ENCODE measurements around the gene AGMO.

Gene AGMO

GRCh38 chr7:15352421-15353206, 209.2 kb downstream of the AGMO start:
- no peak overlapping the region for H3K4me3 Mint-ChIP-seq
- H3K27ac Mint-ChIP-seq, result no peak overlapping the region

DNA sequence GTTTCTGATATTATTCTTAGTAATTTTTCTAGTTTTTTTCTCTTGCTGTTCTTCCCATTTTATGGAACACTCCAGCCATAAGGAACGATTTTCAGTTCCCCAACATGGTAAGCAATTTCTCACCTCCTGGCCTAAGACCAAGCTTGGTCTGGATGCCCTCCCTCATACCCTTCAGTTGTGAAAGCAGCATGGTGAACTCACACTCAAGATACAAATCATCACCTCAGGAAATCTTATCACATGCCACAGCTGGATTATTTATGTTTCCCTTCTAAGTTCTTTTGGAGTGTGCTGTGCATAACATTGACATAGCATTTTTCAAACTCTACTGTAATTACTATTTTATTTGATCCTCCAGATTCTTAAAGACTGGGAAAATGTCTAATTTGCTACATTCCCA, 216.6 kb downstream of the AGMO start:
- no peaks in the 10 kb centered on the region for H3K27me3 Mint-ChIP-seq (ENCODE audit: low read depth)
- no peak overlapping the region for H3K4me3 Mint-ChIP-seq
- no peaks in the 10 kb centered on the region for H3K36me3 Mint-ChIP-seq (ENCODE audit: low read depth)
- H3K9me3 Mint-ChIP-seq, result peaks cover 21% of the 10 kb centered on the region
- H3K4me1 Mint-ChIP-seq (ENCODE audit: low read depth), result no peaks in the 10 kb centered on the region
- H3K27ac Mint-ChIP-seq, result no peak overlapping the region
- DNase-seq (ENCODE audit: low spot score), result no peak

More at GRCh38 chr7:15352421-15353206, 209.2 kb downstream of the AGMO start:
- Mint-ChIP-seq H3K4me1 (ENCODE audit: low read depth) (no peaks in the 10 kb centered on the region), H3K27me3 (ENCODE audit: low read depth) (no peaks in the 10 kb centered on the region), H3K36me3 (ENCODE audit: low read depth) (no peaks in the 10 kb centered on the region), H3K9me3 (peaks cover 4% of the 10 kb centered on the region)
- no peak for DNase-seq (ENCODE audit: low spot score)

- Mint-ChIP-seq H3K4me1 (ENCODE audit: low read depth) (no peaks in the 10 kb centered on the region), H3K36me3 (ENCODE audit: low read depth) (no peaks in the 10 kb centered on the region), H3K4me3 (no peak overlapping the region), H3K27ac (no peak overlapping the region), H3K9me3 (peaks cover 24% of the 10 kb centered on the region), H3K27me3 (ENCODE audit: low read depth) (no peaks in the 10 kb centered on the region)
- no peak for DNase-seq (ENCODE audit: low spot score)
Measured at GRCh38 chr7:15341817-15342216, 220.0 kb downstream of the AGMO start.

- Mint-ChIP-seq H3K36me3 (ENCODE audit: low read depth) (no peaks in the 10 kb centered on the region), H3K4me1 (ENCODE audit: low read depth) (no peaks in the 10 kb centered on the region), H3K27me3 (ENCODE audit: low read depth) (no peaks in the 10 kb centered on the region), H3K27ac (no peak overlapping the region), H3K9me3 (peaks cover 11% of the 10 kb centered on the region), H3K4me3 (no peak overlapping the region)
- DNase-seq (ENCODE audit: low spot score), result no peak
Measured at GRCh38 chr7:15336146-15336545, 225.7 kb downstream of the AGMO start.

- no peak for DNase-seq (ENCODE audit: low spot score)
- no peaks in the 10 kb centered on the region for H3K4me1 Mint-ChIP-seq (ENCODE audit: low read depth)
- peaks cover 9% of the 10 kb centered on the region for H3K9me3 Mint-ChIP-seq
- no peak overlapping the region for H3K4me3 Mint-ChIP-seq
- no peaks in the 10 kb centered on the region for H3K27me3 Mint-ChIP-seq (ENCODE audit: low read depth)
- no peak overlapping the region for H3K27ac Mint-ChIP-seq
- H3K36me3 Mint-ChIP-seq (ENCODE audit: low read depth), result no peaks in the 10 kb centered on the region
Measured at GRCh38 chr7:15335390-15335789, 226.4 kb downstream of the AGMO start.

DNA sequence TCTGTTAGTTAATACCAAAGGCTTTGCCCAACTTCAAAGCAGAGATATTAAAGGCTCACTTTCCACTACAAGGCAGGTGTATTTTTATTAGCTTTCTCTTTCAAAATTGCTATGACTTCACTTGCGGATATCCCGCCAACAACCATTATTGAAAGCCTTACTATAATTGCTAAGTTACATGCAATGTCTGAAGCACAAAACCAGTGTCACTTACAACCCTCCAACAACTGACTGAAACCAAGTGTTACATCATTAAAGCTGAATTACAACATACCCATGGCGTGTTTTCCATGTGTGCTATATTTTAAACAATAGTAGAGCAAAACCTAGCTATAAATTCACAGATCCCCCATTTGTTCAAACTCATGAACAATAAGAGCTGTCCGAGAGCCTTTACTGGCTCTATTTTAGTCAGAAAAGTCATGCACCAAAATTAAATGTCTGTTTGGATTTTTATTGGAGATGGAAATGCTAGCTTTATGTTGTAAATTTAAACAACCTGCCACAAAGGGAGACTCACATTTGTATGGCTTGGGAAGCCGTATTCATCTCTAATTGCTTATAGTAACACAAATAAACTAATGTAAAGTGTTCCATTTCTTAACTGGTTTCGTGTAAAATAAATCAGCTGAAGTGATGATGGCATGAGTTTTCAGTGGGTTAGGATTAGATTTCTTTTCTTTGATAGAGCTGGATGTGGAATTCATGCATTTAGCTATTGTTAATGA, 227.1 kb downstream of the AGMO start:
- no peak overlapping the region for H3K27ac Mint-ChIP-seq

GRCh38 chr7:15332956-15333355, 228.9 kb downstream of the AGMO start:
- H3K9me3 Mint-ChIP-seq, result no peaks in the 10 kb centered on the region
- H3K27ac Mint-ChIP-seq, result no peak overlapping the region
- no peaks in the 10 kb centered on the region for H3K4me1 Mint-ChIP-seq (ENCODE audit: low read depth)
- H3K27me3 Mint-ChIP-seq (ENCODE audit: low read depth), result no peaks in the 10 kb centered on the region
- no peak for DNase-seq (ENCODE audit: low spot score)
- no peak overlapping the region for H3K4me3 Mint-ChIP-seq
- H3K36me3 Mint-ChIP-seq (ENCODE audit: low read depth), result no peaks in the 10 kb centered on the region

More for the DNA sequence above, 227.1 kb downstream of the AGMO start:
- Mint-ChIP-seq H3K36me3 (ENCODE audit: low read depth) (no peaks in the 10 kb centered on the region), H3K4me3 (no peak overlapping the region), H3K27me3 (ENCODE audit: low read depth) (no peaks in the 10 kb centered on the region), H3K9me3 (peaks cover 8% of the 10 kb centered on the region), H3K4me1 (ENCODE audit: low read depth) (no peaks in the 10 kb centered on the region)
- DNase-seq (ENCODE audit: low spot score), result no peak

- Mint-ChIP-seq H3K9me3 (no peaks in the 10 kb centered on the region), H3K4me3 (no peak overlapping the region), H3K27me3 (ENCODE audit: low read depth) (no peaks in the 10 kb centered on the region), H3K36me3 (ENCODE audit: low read depth) (no peaks in the 10 kb centered on the region), H3K27ac (no peak overlapping the region), H3K4me1 (ENCODE audit: low read depth) (no peaks in the 10 kb centered on the region)
- DNase-seq (ENCODE audit: low spot score), result no peak
Measured at GRCh38 chr7:15330943-15331342, 230.9 kb downstream of the AGMO start.

DNA sequence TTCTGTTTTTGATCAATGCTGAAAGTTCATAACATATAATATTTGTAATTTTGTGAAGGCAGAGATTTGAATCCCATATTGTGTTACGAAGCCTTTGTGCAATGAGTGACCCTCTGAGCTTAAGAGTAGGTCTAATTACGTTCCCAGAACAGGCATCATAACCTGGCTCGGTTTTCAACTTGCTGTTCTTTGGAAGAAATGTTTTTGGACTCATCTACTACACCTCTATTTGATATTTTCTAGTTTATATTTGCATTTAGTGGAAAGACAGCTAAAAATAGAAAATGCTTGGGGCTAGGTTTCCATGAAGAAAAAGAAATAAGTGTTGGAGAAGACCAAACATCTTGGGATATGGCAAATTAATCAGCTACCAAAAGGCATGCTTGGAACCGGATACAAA, 234.8 kb downstream of the AGMO start:
- DNase-seq (ENCODE audit: low spot score), result no peak
- Mint-ChIP-seq H3K27ac (no peak overlapping the region), H3K27me3 (ENCODE audit: low read depth) (no peaks in the 10 kb centered on the region), H3K9me3 (no peaks in the 10 kb centered on the region), H3K4me1 (ENCODE audit: low read depth) (no peaks in the 10 kb centered on the region), H3K4me3 (no peak overlapping the region), H3K36me3 (ENCODE audit: low read depth) (no peaks in the 10 kb centered on the region)

DNA sequence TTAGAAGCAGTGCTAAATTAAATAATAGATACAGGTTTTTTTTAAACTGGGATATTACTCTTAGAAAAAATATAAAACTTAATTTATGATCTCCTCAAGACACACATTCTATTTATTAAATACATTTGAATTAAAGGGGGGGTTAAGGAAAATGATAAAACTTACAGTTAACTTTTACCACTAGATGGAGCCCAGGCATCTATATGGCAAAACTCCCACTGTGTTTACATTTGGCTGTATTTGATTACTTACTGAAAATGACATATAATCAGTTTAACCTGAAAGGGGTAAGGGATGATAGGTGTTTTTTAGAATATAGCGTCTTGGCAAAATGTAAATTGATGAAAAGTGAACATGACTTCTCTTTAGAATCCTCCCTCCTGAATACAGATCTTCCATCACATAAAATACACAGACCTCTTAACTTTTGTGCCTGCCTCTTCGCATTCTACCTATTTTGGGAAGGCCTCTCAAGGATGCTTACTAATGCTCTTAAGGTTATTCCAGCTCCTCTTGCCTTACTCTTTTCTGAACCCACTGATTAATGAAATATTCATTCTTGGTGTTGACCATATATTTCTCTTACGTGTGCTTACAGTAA, 235.7 kb downstream of the AGMO start:
- no peak for DNase-seq (ENCODE audit: low spot score)
- no peak overlapping the region for H3K27ac Mint-ChIP-seq
- H3K4me3 Mint-ChIP-seq, result no peak overlapping the region
- H3K27me3 Mint-ChIP-seq (ENCODE audit: low read depth), result no peaks in the 10 kb centered on the region
- no peaks in the 10 kb centered on the region for H3K36me3 Mint-ChIP-seq (ENCODE audit: low read depth)
- H3K4me1 Mint-ChIP-seq (ENCODE audit: low read depth), result no peaks in the 10 kb centered on the region
- no peaks in the 10 kb centered on the region for H3K9me3 Mint-ChIP-seq

DNA sequence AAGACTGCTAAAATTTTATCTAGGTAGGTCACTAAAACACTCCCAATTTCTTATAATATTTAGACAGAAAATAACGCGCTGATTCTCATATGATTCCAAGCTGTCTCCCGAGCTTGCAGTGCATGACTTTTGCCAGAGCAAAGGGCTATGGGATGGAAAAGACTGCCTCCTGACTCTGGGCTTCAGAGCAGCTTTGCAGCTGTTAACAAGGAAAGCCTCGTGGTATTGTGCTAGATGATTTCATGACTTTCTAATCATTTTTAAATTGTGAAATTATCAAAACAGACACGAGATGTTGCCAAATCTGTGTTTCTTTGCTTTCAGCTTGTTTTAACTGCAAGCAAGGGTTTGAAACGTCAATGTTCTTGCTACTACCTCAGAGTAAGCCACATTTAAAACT, 238.3 kb downstream of the AGMO start:
- no peak for DNase-seq (ENCODE audit: low spot score)
- Mint-ChIP-seq H3K36me3 (ENCODE audit: low read depth) (no peaks in the 10 kb centered on the region), H3K4me1 (ENCODE audit: low read depth) (no peaks in the 10 kb centered on the region), H3K9me3 (no peaks in the 10 kb centered on the region), H3K27me3 (ENCODE audit: low read depth) (no peaks in the 10 kb centered on the region), H3K4me3 (no peak overlapping the region), H3K27ac (no peak overlapping the region)

DNA sequence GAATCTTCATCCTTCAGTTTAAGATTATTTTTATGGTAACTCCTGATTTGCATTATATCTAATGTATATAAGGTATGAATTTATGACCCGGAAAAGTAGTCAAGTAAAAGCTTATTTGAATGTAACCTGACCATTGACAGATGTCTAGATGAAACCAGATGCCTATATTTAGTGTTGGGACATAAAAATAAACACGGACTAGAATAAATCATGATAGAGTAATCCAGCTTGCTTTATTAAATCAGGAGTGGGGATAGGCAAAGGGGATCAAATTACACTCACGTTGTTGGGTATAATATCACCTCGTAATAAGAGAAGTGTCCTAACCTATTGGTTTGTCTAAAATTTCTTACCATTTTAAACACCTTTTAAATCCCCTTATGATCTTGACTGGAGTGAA, 244.6 kb downstream of the AGMO start:
- Mint-ChIP-seq H3K4me3 (no peak overlapping the region), H3K27ac (no peak overlapping the region), H3K27me3 (ENCODE audit: low read depth) (no peaks in the 10 kb centered on the region), H3K36me3 (ENCODE audit: low read depth) (no peaks in the 10 kb centered on the region), H3K4me1 (ENCODE audit: low read depth) (no peaks in the 10 kb centered on the region), H3K9me3 (no peaks in the 10 kb centered on the region)
- DNase-seq (ENCODE audit: low spot score), result no peak

GRCh38 chr7:15315678-15316077, 246.1 kb downstream of the AGMO start:
- Mint-ChIP-seq H3K4me3 (no peak overlapping the region), H3K36me3 (ENCODE audit: low read depth) (no peaks in the 10 kb centered on the region), H3K4me1 (ENCODE audit: low read depth) (no peaks in the 10 kb centered on the region), H3K27me3 (ENCODE audit: low read depth) (no peaks in the 10 kb centered on the region), H3K9me3 (no peaks in the 10 kb centered on the region), H3K27ac (no peak overlapping the region)
- no peak for DNase-seq (ENCODE audit: low spot score)

DNA sequence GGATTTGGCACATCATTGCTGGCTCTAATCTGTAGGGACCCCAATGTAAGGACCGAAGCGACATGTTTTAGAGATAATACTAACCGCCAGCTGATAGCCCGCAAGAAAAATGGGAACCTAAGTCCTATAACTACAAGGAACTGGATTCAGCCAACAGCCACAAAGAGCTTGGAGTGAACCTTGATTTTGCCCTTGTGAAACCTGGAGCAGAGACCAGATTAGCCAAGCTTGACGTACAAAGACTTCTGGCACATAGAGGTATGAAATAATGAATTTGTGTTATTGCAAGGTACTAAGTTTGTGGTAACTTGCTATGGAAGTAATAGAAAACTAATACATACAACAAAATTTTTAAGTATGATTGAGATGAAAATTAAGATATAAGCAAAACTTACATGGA, 246.9 kb downstream of the AGMO start:
- Mint-ChIP-seq H3K27ac (no peak overlapping the region), H3K36me3 (ENCODE audit: low read depth) (no peaks in the 10 kb centered on the region), H3K4me1 (ENCODE audit: low read depth) (no peaks in the 10 kb centered on the region), H3K9me3 (no peaks in the 10 kb centered on the region), H3K4me3 (no peak overlapping the region), H3K27me3 (ENCODE audit: low read depth) (no peaks in the 10 kb centered on the region)
- no peak for DNase-seq (ENCODE audit: low spot score)

All from T-helper 2 cell treated with Interferon-gamma antibody and Interleukin-4, amounts not matched to agents 5 μg/mL and 100 μg/mL, for 36 hours (primary cell).